KBM-7 (cell line): ENCODE measurements around the gene EHBP1.

Experiments
- DNase-seq: peaks from one replicate; pipeline ENCODE4 v3.0.0-alpha.2; 2015
- in situ Hi-C: fragments of 300-500 bp; cut with MboI; formaldehyde crosslinking; loops from 2 replicates; pipeline ENCODE4 v1.14.3; 2020; ENCODE audit warnings: low sequenced_read_pairs, low pct_unique_long_range_greater_than_20kb, mixed read lengths

EHBP1 gene

GRCh38 chr2:62854600-62855514, 149.3 kb downstream of the EHBP1 start:
- DNase-seq, result no peak
- in situ Hi-C loops, result no loop called here

DNA sequence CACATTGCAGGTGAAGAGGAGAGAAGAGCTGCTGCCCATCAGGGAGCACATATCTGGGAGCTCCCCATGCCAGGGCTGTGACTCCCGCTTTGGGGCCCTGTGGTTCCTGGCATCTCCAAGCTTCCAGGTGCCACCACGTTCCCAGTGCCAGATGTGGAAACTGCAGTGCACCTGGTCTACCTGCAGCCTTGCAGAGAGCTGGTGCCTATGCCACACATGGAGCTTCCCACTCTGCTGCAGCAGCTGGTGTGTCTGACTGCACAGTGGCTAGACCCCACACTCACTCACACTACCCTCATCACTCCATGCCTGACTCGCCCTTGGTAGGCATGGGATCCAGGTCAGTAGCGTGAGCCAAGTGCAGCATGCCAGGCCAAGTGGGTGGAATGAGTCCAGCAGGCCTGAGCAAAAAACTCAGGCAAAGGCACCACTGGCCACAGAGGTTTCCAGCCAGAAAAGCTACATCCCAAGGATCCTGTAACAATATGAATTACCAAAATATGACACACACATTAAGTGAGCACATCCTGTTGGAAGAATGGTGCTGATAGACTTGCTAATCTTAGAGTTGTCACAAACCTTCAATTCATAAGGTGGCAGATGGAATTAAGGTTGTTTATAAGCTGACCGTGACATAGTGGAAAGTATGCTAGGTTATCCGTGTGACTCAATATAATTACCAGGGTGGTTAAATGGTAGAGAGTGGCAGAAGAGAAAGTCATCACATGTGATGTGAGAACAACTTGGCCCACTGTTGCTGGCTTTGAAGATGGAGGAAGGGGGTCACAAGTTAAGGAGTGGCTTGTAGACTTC, 150.9 kb downstream of the EHBP1 start:
- in situ Hi-C loops, result no loop called here
- DNase-seq, result no peak

- in situ Hi-C loops, result no loop called here
- no peak for DNase-seq
Measured at GRCh38 chr2:62857139-62857931, 151.8 kb downstream of the EHBP1 start.

GRCh38 chr2:62858231-62858832, 152.8 kb downstream of the EHBP1 start:
- no peak for DNase-seq
- in situ Hi-C loops, result no loop called here

GRCh38 chr2:62868947-62869346, 163.4 kb downstream of the EHBP1 start:
- in situ Hi-C loops, result no loop called here
- no peak for DNase-seq

- no peak for DNase-seq
- in situ Hi-C loops, result no loop called here
Measured at GRCh38 chr2:62870966-62871365, 165.5 kb downstream of the EHBP1 start.

DNA sequence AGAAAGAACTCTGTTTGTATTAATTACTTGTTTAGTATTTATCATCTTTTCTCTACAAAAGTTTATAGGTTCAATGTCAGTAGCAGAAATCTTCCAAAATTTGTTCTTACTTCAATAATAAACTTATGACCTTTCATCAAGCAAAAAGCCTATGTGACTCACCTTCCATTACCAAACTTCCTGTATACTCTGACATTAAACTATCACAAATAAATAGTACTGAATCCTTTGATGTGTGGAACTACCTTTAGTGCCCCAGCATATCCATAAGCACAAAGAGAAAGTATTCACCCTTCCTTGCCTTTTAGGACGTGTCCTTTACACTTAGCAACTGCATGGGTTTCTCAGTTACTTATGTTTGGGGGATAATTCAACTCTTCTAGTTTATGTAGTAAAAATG, 166.0 kb downstream of the EHBP1 start:
- DNase-seq, result no peak
- in situ Hi-C loops, result no loop called here

DNA sequence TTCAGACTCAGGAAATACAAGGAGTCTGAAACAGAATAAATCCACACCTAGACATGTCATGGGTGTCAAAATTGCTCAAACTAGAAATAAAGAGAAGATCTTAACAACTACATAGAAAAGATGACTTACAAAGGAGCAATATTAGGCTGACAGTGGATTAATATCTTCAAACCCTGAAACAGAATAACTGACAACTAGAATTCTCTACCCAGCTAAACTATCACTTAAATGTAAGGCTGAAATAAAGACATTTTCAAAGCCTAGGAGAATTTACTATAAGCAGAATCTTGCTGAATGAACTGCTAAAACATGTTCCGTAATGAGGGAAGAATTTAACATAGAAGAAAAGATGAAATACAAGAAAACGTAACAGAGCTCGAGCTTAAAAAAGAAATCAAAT, 168.1 kb downstream of the EHBP1 start:
- no peak for DNase-seq
- in situ Hi-C loops, result no loop called here

- in situ Hi-C loops, result no loop called here
- DNase-seq, result no peak
Measured at GRCh38 chr2:62874881-62875383, 169.4 kb downstream of the EHBP1 start.

DNA sequence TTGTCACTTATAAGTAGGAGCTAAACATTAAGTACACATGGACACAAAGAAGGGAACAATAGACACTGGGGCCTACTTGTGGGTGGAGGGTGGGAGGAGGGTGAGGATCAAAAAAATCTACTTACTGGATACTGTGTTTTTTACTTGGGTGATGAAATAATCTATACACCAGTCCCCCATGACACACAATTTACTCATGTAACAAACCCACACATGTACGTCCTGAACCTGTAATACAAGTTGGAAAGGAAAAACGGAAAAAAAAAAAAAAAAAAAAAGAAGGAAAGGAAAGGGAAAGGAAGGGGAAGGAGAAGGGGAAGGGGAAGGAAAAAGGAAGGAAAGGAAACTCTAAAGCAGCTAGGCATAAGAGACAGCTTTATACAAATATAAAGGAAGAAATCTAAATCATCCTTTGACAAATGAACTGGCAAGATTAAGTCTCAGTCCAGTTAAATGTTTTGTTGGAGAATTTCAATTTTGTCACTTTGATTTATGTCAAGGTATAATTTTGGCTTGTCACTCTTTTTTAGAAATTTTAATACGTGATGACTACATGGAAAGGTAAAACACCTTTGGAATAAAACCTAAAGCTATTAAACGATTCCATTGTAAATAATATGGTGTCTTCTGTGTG, 175.8 kb downstream of the EHBP1 start:
- no peak for DNase-seq

DNA sequence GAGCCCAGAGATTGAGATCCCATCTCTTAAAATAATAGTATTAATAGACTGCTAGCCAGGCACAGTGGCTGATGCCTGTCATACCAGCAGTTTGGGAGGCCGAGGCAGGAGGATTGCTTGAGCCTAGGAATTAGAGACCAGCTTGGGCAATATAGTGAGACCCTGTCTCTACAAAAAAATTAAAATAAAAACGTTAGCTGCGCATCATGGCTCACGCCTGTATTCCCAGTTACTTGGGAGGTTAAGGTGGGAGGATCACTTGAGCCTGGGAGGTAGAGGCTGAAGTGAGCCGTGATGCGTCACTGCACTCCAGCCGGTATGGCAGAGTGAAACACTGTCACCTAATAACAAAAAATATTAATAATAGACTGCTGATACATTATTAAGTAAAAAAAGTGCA, 178.1 kb downstream of the EHBP1 start:
- no peak for DNase-seq
- in situ Hi-C loops, result no loop called here

More for the DNA sequence above, 175.8 kb downstream of the EHBP1 start:
- in situ Hi-C loops, result no loop called here

DNA sequence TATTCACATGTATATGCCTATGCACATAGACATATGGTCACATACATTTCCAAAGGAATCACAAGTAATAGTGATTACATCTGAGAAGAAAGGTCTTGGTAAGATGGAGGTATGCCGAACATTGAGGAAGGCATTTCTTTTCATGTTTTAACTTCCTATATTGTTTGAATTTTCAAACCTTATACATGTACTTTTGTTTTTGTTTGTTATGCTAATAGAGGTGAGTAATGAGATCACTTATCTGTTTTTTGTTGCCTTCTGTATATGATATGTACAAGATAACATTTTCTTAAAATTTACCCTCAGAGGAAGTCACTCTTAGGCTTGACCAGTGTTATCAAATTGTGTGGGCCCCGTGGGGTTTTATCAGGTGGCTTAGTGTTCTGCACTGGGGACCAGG, 178.6 kb downstream of the EHBP1 start:
- no peak for DNase-seq
- in situ Hi-C loops, result no loop called here

GRCh38 chr2:62884514-62884913, 179.0 kb downstream of the EHBP1 start:
- DNase-seq, result no peak

GRCh38 chr2:62894966-62895631, 189.6 kb downstream of the EHBP1 start:
- DNase-seq, result no peak
- in situ Hi-C loops, result no loop called here

More at GRCh38 chr2:62884514-62884913, 179.0 kb downstream of the EHBP1 start:
- in situ Hi-C loops, result no loop called here

GRCh38 chr2:62895632-62896009, 190.1 kb downstream of the EHBP1 start:
- no peak for DNase-seq
- in situ Hi-C loops, result no loop called here

- no peak for DNase-seq
- in situ Hi-C loops, result no loop called here
Measured at GRCh38 chr2:62897187-62897827, 191.8 kb downstream of the EHBP1 start.

DNA sequence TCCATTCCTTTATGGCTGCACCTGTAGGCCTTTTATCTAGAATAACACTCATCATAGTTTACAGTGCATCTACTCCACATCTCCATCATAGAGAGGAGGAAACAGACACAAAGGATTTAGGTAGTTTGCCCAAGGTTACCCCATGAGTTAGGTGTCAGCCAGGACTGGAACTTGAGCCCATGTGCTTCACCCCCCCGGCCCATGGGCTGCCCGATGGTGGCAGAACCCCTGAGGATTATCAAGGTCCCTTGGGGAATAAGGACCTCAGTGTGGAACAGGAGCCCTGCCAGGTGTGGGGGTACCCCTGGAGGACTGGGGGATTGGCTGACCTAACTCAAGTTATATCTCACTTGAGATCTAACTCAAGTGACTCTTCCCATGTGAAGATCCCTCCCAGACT, 198.8 kb downstream of the EHBP1 start:
- in situ Hi-C loops, result no loop called here
- no peak for DNase-seq

DNA sequence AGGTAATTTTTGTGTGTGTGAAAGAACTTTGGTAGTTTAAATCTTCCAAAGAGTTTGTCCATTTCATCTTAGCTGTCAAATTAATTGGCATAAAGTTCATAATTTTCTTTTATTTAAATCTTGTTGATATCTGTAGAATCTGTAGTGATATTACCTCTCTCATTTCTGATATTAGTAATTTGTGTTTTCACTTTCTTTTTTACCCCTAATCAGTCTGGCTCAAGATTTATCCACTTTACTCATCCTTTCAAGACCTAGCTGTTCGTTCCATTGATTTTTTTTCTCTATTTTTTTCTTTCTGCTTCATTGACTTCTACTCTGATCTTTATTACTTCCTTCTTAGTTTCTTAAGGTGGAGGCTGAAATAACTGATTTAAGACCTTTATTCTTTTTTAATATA, 202.6 kb downstream of the EHBP1 start:
- in situ Hi-C loops, result no loop called here
- DNase-seq, result no peak
